HG03135 (cell line): ENCODE data around the gene C9orf72.
"Not testable (repeated sequence)": the region's sequence is repeated elsewhere in the genome, so short reads cannot be mapped to it uniquely, and the experiment has no call there.

Experiments used
- ATAC-seq: cut with Tn5 transposase; IDR thresholded peaks from one replicate; pipeline ENCODE4 v1.9.1; 2021; ENCODE audit warnings: mild to moderate bottlenecking, moderate library complexity; ENCODE audit not compliant: unreplicated experiment

C9orf72 gene

GRCh38 chr9:27519466-27520465, 53.5 kb downstream of the C9orf72 start:
- ATAC-seq, result no peak

GRCh38 chr9:27518809-27519208, 54.5 kb downstream of the C9orf72 start:
- no peak for ATAC-seq

DNA sequence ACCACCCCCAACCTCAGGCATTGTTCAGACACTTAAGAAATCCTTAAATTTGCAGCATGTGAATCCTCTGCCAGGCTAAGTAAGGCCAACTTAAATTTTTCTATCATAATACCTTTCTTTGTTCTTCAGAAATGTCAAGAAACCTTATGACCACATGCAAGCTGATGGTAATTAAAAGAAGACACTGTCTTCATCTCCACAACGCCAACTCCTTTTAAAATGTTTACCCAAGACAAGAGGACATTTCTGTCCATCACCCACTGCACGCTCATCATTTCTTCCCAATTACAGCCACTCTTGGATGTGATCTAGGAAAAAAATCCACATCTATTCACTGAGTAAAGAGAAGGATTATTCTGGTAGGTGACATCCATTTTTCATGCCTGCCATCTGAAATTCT, 55.3 kb downstream of the C9orf72 start:
- no peak for ATAC-seq

GRCh38 chr9:27514551-27514950, 58.7 kb downstream of the C9orf72 start:
- ATAC-seq, result no peak

DNA sequence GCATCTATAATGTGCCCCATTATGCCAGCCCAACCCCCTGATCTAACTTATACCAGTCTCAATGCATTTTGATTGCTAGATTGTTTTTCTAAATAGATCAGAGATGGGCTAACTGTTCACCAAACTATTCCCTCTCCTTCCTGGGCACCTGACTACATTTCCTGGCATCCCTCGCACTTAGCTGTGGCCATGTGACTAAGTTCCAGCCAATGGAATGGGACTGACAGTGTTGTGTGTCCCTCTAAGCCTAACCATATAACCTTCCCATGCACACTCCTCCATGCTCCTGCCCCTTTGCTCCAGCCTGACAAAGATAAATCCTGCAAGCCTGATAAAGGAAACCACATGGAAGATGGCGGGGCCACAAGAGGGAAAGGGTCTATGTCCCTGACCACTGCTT, 61.5 kb downstream of the C9orf72 start:
- no peak for ATAC-seq

DNA sequence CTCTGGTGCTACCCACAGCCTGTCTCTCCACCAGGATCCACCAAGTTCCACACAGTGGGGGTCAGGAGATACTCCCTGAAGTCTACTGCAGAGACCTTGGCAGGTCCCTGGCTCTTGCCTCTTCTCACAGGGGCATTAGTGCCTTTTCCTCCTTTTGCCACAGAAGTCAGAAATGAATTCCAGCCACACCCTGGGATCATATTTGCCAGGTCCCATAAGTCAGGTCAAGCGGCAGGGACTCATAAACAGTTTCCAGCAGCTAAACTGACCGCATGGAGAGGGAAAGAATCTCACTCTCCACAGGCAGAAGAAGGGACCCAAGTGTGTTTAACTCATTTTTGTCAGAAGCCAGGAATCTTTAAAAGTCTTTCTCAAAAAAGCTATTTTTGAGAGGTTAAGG, 62.5 kb downstream of the C9orf72 start:
- ATAC-seq, result no peak

DNA sequence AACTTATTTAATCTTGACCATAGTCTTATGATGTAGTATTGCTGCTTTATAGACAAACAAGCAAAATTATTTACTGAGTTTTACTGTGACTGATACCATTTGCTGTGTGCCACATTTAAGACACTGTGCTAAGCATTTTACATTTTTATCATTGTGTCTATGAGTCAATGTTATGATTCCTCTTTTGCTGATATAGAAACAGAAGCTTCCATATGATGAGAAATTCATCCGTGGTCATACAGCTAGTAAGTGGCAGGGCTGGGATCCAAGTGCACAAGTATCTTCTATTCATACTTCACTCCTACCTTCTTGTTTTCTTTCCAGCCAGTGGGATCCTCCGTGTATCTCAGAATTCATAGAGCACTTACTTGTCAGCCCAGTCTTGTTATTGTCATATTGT, 66.3 kb downstream of the C9orf72 start:
- no peak for ATAC-seq

DNA sequence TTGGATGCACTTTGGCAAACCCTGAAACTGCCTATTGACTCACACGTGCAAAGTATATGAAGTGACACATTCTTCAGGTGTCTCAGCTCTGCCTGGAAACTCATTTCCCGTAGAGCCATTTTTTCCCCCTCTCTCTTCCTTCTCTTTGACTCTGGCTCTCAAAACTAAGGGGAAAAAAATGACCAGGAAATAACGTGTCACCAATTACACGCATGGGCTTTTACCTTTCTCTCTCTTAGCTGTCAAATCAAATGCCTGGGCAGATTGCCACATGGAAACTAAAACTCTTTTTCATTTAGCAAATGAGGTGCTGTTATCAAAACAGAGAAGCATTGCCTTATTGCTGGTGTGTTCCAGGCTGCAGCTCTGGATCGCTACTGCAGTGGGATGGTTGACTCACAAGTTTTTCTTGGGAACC, 67.5 kb downstream of the C9orf72 start:
- no peak for ATAC-seq

DNA sequence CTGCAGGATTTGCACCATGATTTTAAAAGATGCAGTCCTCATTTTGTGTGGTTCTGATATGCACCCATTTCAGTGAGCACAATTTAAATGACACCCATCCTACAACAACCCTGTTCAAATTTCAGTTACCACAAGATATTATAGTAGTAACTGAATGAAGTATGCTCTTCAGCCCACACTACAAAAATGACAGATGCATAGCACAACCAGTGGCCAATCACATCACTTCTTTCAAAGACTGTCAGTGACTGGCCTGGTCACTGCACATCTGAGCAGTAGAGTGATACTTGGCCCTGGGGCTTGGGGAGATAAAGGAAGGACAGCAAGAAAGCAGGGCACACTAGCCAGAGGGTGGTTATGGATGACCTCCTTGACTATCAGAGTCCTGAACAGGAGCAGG, 69.0 kb downstream of the C9orf72 start:
- ATAC-seq, result no peak

- no peak for ATAC-seq
Observed at GRCh38 chr9:27503623-27504022, 69.7 kb downstream of the C9orf72 start.

DNA sequence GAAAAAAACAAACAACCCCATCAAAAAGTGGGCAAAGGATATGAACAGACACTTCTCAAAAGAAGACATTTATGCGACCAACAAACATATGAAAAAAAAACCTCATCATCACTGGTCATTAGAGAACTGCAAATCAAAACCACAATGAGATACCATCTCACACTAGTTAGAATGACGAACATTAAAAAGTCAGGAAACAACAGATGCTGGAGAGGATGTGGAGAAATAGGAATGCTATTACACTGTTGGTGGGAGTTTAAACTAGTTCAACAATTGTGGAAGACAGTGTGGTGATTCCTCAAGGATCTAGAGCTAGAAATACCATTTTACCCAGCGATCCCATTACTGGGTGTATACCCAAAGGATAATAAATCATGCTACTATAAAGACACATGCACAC, 72.4 kb downstream of the C9orf72 start:
- ATAC-seq, result not testable (repeated sequence)

DNA sequence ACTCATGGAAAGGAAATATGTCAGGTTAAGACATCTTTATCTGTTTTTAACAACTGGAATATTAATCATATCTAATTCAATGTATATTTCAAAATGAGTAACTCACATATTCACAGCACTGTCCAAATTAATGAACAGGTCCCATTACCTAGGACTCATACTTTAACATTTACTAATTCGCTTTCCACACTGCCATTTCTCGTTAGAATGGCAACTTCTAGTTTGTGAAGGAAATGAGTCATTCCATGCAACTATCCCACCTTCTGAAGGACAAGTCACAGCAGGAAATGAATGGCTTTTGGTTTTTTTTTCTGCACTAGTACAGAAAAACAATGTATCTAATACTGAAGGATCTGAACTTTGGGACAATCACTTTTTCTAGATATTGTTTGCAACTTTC, 73.8 kb downstream of the C9orf72 start:
- ATAC-seq, result no peak

GRCh38 chr9:27497883-27498417, 75.3 kb downstream of the C9orf72 start:
- ATAC-seq, result no peak
